CD4-positive, alpha-beta T cell treated with Interleukin-6 for 4 hours (primary cell): ENCODE measurements around the gene PSAP.
"Not testable (repeated sequence)": the region's sequence is repeated elsewhere in the genome, so short reads cannot be mapped to it uniquely, and the experiment has no call there.

Source experiments
- DNase-seq: peaks from one replicate; pipeline ENCODE4 v3.0.0-alpha.2; 2020; ENCODE audit warnings: mixed read lengths

Gene PSAP

GRCh38 chr10:71873582-71874211 is 22.6 kb upstream of the PSAP start:
- DNase-seq = no peak

GRCh38 chr10:71869601-71870000 is 18.6 kb upstream of the PSAP start:
- DNase-seq = not testable (repeated sequence)

- no peak for DNase-seq
Observed at GRCh38 chr10:71868192-71868697, 17.2 kb upstream of the PSAP start.

- DNase-seq = no peak
Observed at GRCh38 chr10:71865561-71866041, 14.6 kb upstream of the PSAP start.

GRCh38 chr10:71864911-71865361 is 13.9 kb upstream of the PSAP start:
- DNase-seq = no peak

GRCh38 chr10:71863203-71863602 is 12.2 kb upstream of the PSAP start:
- no peak for DNase-seq

GRCh38 chr10:71860243-71861029 is 9.4 kb upstream of the PSAP start:
- no peak for DNase-seq

- DNase-seq = no peak
Observed at GRCh38 chr10:71857934-71858890, 7.2 kb upstream of the PSAP start.

- DNase-seq = no peak
Observed at GRCh38 chr10:71856619-71857018, 5.6 kb upstream of the PSAP start.

- DNase-seq = no peak
Observed at GRCh38 chr10:71854031-71854430, 3.0 kb upstream of the PSAP start.

- DNase-seq = no peak
Observed at GRCh38 chr10:71852355-71852937, 1.4 kb upstream of the PSAP start.

- not testable (repeated sequence) for DNase-seq
Observed at GRCh38 chr10:71851465-71852095, 529 bp upstream of the PSAP start.

- DNase-seq = no peak
Observed at GRCh38 chr10:71850021-71850742, 869 bp downstream of the PSAP start.

GRCh38 chr10:71849461-71849908 is 1.6 kb downstream of the PSAP start:
- DNase-seq = no peak

GRCh38 chr10:71848325-71849275 is 2.5 kb downstream of the PSAP start:
- no peak for DNase-seq

GRCh38 chr10:71847418-71847817 is 3.6 kb downstream of the PSAP start:
- no peak for DNase-seq

GRCh38 chr10:71846816-71847215 is 4.2 kb downstream of the PSAP start:
- no peak for DNase-seq

GRCh38 chr10:71845410-71846405 is 5.3 kb downstream of the PSAP start:
- DNase-seq = no peak

- no peak for DNase-seq
Observed at GRCh38 chr10:71844695-71845094, 6.4 kb downstream of the PSAP start.
